ENCODE data around the gene ADAMTSL4. TPM values are rescaled to one million over a fixed set of nuclear protein-coding genes. Genes with fewer than 3 reads are reported as not detected.

ADAMTSL4 gene
- total and polyA plus RNA-seq, 2 donors (not counting 3 experiments of a cell fraction or from before 2014, with no cell fraction given) = 0.73 to 1.0 TPM

DNA sequence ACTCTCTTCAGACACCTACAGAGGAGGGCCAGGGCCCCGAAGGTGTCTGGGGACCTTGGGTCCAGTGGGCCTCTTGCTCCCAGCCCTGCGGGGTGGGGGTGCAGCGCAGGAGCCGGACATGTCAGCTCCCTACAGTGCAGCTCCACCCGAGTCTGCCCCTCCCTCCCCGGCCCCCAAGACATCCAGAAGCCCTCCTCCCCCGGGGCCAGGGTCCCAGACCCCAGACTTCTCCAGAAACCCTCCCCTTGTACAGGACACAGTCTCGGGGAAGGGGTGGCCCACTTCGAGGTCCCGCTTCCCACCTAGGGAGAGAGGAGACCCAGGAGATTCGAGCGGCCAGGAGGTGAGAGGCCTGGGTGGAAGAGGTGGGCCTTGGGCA lies 3.7 kb downstream of the ADAMTSL4 start:
- FAIRE-seq (no peak), DNase-seq (ENCODE audit: low read depth, low spot score) (no peak)
- H3K9me1 ChIP-seq (replicated peaks; ENCODE audit: control insufficient read depth, extremely low read depth, insufficient read depth, low read length) = no peaks in the 10 kb centered on the region
- TF ChIP-seq FOS (IDR thresholded peaks at IDR 0.05; ENCODE audit: borderline replicate concordance, insufficient read depth, low read length) = no peak
- TF ChIP-seq, protein P1, sequence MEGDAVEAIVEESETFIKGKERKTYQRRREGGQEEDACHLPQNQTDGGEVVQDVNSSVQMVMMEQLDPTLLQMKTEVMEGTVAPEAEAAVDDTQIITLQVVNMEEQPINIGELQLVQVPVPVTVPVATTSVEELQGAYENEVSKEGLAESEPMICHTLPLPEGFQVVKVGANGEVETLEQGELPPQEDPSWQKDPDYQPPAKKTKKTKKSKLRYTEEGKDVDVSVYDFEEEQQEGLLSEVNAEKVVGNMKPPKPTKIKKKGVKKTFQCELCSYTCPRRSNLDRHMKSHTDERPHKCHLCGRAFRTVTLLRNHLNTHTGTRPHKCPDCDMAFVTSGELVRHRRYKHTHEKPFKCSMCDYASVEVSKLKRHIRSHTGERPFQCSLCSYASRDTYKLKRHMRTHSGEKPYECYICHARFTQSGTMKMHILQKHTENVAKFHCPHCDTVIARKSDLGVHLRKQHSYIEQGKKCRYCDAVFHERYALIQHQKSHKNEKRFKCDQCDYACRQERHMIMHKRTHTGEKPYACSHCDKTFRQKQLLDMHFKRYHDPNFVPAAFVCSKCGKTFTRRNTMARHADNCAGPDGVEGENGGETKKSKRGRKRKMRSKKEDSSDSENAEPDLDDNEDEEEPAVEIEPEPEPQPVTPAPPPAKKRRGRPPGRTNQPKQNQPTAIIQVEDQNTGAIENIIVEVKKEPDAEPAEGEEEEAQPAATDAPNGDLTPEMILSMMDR (IDR thresholded peaks at IDR 0.05; ENCODE audit: extremely low read depth in 1 of 2, insufficient read depth in 1 of 2, low read depth in 1 of 2, low read length in 2 of 2) = no peak
- no peak for TF ChIP-seq EZH2 (IDR thresholded peaks at IDR 0.05; ENCODE audit: borderline replicate concordance, low read depth, low read length, severe bottlenecking)
- TF ChIP-seq MYC (IDR thresholded peaks at IDR 0.05; ENCODE audit: low read depth, low read length) = no peak
- TF ChIP-seq GATA2 (IDR thresholded peaks at IDR 0.05; ENCODE audit: insufficient read depth, insufficient read length, low read depth, low read length) = no peak
- no peak for TF ChIP-seq POLR2A (IDR thresholded peaks at IDR 0.05; ENCODE audit: low read depth, low read length)
- no peak overlapping the region for H3K27ac ChIP-seq (ENCODE audit: insufficient read depth, low read depth, low read length)
- no peak overlapping the region for H3K4me3 ChIP-seq (replicated peaks in 1 of 3; ENCODE audit: insufficient read depth in 1 of 3, low read depth in 1 of 3, low read length in 3 of 3)
- peaks cover 0 to 4% of the 10 kb centered on the region in 2 experiments for H3K36me3 ChIP-seq (ENCODE audit: control insufficient read depth in 2 of 2, extremely low read depth in 1 of 2, insufficient read depth in 2 of 2, low read length in 2 of 2)
- no peaks in the 10 kb centered on the region for H4K20me1 ChIP-seq (replicated peaks; ENCODE audit: control insufficient read depth, extremely low read depth, insufficient read depth, low read length)
- intact Hi-C loops (cut with micrococcal nuclease) (no loop called here), dilution Hi-C loops (cut with MboI; ENCODE audit: extremely low pct_ligation_motif_present, low sequenced_read_pairs) (no loop called here)
- H3K4me2 ChIP-seq (ENCODE audit: insufficient read depth, low read length) = no peak overlapping the region
- H3K4me1 ChIP-seq (ENCODE audit: control insufficient read depth, extremely low read depth, insufficient read depth, low read length) = peaks cover 22% of the 10 kb centered on the region
- ChIA-PET CTCF (no interaction called here), POLR2A (no interaction called here)
- H3K9me3 ChIP-seq (replicated peaks; ENCODE audit: control insufficient read depth, insufficient read depth, low read length) = no peaks in the 10 kb centered on the region
- BruUV-seq (replicated peaks) = no TSS peak
- no peak overlapping the region for H2AFZ ChIP-seq (ENCODE audit: low read depth, low read length)
- H3K9ac ChIP-seq (replicated peaks; ENCODE audit: extremely low read depth, insufficient read depth, low read length) = no peak overlapping the region
- H3K79me2 ChIP-seq (ENCODE audit: control insufficient read depth, insufficient read depth, low read length) = no peaks in the 10 kb centered on the region
- no peaks in the 10 kb centered on the region for H3K27me3 ChIP-seq (ENCODE audit: control insufficient read depth in 2 of 2, insufficient read depth in 2 of 2, low read length in 2 of 2)
